ENCODE measurements around the gene FTCD. TPM values are rescaled to one million over a fixed set of nuclear protein-coding genes. Genes with fewer than 3 reads are reported as not detected.

The FTCD gene
- total RNA-seq, 1 experiment from 2014 or later: not detected

- Histone ChIP-seq H3K36me3 (replicated peaks; ENCODE audit: control insufficient read depth, insufficient read depth, low read length) (peaks cover 3% of the 10 kb centered on the region), H3K4me3 (ENCODE audit: insufficient read depth, low read depth, low read length) (no peak overlapping the region), H3K27me3 (ENCODE audit: control insufficient read depth, insufficient read depth, low read length) (no peaks in the 10 kb centered on the region)
- peak; percentile 41 for DNase-seq
These were observed 32.4 kb downstream of the FTCD start for GRCh38 chr21:46122758-46123683.

GRCh38 chr21:46122237-46122671 lies 33.1 kb downstream of the FTCD start:
- peaks cover 3% of the 10 kb centered on the region for H3K36me3 ChIP-seq (replicated peaks; ENCODE audit: control insufficient read depth, insufficient read depth, low read length)
- peak; percentile 46 for DNase-seq
- no peaks in the 10 kb centered on the region for H3K27me3 ChIP-seq (ENCODE audit: control insufficient read depth, insufficient read depth, low read length)
- no peak overlapping the region for H3K4me3 ChIP-seq (ENCODE audit: insufficient read depth, low read depth, low read length)

GRCh38 chr21:46121286-46122221 lies 33.8 kb downstream of the FTCD start:
- H3K36me3 ChIP-seq (replicated peaks; ENCODE audit: control insufficient read depth, insufficient read depth, low read length): peaks cover 4% of the 10 kb centered on the region

DNA sequence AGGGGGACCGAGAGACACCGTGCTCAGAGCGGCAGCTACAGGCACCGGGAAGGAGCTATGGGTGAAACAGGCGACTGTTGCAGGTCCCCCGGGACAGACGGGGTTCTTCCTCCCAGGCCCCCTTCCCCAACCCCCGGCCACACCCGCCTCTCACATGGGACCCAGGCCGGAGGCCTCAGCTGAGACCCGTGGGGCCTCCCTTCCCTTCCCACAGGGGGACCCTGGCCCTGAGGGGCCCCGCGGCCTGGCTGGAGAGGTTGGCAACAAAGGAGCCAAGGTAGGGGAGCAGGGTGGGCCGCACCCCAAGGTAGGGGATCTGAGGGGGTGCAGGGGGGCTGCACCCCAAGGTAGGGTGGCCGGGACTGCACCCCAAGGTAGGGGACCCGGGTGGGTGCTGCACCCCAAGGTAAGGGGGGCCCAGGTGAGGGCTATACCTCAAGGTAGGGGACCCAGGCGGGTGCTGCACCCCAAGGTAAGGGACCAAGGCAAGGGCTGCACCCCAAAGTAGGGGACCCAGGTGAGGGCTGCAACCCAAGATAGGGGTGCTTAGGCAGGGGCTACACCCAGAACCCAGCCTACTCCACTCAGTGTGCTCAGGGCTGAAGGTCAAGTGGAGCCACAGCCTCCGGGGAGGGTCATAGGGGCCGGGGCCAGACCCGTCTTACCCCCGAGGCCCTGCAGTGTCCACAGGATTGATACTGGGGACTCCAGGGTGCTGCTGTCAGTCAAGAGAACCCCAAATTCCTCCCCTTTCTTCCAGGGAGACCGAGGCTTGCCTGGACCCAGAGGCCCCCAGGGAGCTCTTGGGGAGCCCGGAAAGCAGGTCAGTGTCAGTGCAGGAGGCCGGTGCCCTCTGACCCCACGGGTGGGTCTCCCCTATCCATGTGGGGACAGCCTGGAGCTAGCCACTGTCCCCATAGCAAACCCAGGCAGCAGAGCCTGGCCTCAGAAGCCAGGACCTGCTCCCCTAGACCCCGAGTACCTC lies 34.8 kb downstream of the FTCD start:
- peak; percentile 53 for DNase-seq
- no peaks in the 10 kb centered on the region for H3K27me3 ChIP-seq (ENCODE audit: control insufficient read depth, insufficient read depth, low read length)
- no peak overlapping the region for H3K4me3 ChIP-seq (ENCODE audit: insufficient read depth, low read depth, low read length)
- peaks cover 5% of the 10 kb centered on the region for H3K36me3 ChIP-seq (replicated peaks; ENCODE audit: control insufficient read depth, insufficient read depth, low read length)

More at GRCh38 chr21:46121286-46122221, 33.8 kb downstream of the FTCD start:
- H3K4me3 ChIP-seq (ENCODE audit: insufficient read depth, low read depth, low read length): no peak overlapping the region
- H3K27me3 ChIP-seq (ENCODE audit: control insufficient read depth, insufficient read depth, low read length): no peaks in the 10 kb centered on the region
- peak; percentile 50 for DNase-seq

- Histone ChIP-seq H3K36me3 (replicated peaks; ENCODE audit: control insufficient read depth, insufficient read depth, low read length) (peaks cover 6% of the 10 kb centered on the region), H3K27me3 (ENCODE audit: control insufficient read depth, insufficient read depth, low read length) (no peaks in the 10 kb centered on the region), H3K4me3 (ENCODE audit: insufficient read depth, low read depth, low read length) (no peak overlapping the region)
- DNase-seq: peak; percentile 56
These were observed 35.6 kb downstream of the FTCD start for GRCh38 chr21:46119637-46120271.

DNA sequence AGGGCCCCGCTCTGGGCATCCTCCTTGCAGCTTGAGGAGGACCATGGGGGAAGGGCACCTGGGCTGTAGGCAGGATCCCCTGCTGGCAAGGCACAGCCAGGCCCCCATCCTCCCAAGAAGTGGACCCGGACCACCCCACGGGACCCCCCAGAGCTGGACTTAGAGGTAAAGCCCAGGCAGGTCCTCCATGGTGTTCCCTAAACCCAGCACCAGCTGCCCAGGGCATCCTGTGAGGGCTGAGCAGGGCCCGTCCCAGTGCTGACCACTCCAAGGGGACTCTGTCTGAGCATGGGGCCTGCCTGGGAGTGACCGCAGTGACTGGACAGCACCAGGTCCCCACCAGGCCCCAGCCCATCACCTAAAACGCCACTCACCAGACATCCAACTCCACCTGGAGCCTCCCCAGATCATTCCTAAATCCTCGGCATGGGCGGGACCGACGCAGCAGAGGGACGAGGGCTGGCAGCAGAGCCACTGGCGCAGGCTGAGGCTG lies 36.2 kb downstream of the FTCD start:
- no peak for DNase-seq
- Histone ChIP-seq H3K36me3 (replicated peaks; ENCODE audit: control insufficient read depth, insufficient read depth, low read length) (peaks cover 6% of the 10 kb centered on the region), H3K27me3 (ENCODE audit: control insufficient read depth, insufficient read depth, low read length) (no peaks in the 10 kb centered on the region), H3K4me3 (ENCODE audit: insufficient read depth, low read depth, low read length) (no peak overlapping the region)

DNA sequence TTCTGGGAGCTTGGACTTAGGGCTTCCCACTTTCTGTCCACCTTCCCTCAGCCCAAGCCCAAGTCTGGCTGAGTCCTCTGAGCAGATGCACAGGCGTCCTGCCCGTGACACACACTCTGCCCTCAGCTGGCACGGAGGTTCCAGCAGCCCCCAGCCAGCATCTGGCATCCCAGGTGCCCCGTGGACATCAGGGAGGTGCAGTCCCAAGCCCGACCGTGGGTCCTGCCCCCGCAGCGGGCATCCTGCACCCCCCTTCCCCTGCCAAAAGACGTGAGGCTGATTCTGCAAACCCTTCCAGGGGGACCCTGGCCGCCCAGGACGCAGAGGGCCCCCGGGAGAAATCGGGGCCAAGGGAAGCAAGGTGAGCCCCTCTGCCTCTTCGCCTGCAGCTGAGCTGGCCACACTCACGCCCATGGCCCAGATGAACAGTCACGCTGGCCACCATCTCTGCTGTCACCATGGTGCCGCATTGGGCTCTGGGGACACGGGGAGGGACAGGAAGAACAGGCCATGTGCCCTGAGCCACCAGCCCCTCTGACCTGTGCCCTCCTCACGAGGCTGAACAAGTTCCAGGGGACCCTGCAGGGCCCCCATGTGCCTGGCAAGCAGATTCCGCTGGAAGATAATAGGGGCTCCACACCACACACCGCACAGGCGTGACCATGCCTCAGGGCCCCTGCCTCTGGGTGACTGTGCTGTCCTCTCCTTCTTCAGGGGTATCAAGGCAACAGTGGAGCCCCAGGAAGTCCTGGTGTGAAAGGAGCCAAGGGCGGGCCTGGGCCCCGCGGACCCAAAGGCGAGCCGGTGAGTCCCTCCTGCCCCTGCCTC lies 36.8 kb downstream of the FTCD start:
- H3K36me3 ChIP-seq (replicated peaks; ENCODE audit: control insufficient read depth, insufficient read depth, low read length): peaks cover 9% of the 10 kb centered on the region
- H3K27me3 ChIP-seq (ENCODE audit: control insufficient read depth, insufficient read depth, low read length): no peaks in the 10 kb centered on the region
- no peak overlapping the region for H3K4me3 ChIP-seq (ENCODE audit: insufficient read depth, low read depth, low read length)
- peak; percentile 60 for DNase-seq

DNA sequence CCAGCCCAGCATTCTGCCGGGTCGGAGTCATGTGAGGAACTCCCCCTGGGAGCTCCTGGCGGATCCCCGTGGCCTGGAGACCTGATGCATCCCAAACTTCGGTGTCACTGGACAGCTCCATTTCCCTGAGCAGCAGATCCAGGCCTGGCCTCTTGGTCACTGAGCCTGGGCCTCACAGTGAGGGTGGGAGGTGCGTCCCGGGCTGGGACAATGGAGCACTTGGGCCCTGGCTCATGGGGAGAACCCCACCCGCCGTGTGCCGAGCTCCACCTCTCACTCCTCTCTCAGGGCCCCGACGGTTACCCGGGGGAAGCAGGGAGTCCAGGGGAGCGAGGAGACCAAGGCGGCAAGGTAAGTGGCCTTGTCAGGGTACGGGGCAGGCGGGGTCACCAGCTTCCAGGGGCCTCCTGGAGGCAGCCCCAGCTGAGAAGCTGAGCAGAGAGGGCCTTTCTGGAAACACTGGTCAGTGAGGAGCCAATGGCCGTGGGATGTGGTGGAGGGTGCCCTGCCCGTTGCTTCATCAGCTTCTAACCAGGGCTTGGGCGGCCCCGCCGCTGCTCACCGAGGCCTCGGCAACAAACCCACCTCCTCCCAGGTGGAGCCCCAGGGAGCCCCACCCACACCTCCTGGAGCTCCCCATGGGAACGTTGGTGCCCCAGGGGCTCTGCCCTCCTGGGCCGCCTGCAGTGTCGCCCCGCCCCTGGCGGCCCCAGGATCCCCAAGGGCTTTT lies 37.6 kb downstream of the FTCD start:
- H3K36me3 ChIP-seq (replicated peaks; ENCODE audit: control insufficient read depth, insufficient read depth, low read length): peaks cover 13% of the 10 kb centered on the region
- no peaks in the 10 kb centered on the region for H3K27me3 ChIP-seq (ENCODE audit: control insufficient read depth, insufficient read depth, low read length)
- H3K4me3 ChIP-seq (ENCODE audit: insufficient read depth, low read depth, low read length): no peak overlapping the region
- DNase-seq: no peak

DNA sequence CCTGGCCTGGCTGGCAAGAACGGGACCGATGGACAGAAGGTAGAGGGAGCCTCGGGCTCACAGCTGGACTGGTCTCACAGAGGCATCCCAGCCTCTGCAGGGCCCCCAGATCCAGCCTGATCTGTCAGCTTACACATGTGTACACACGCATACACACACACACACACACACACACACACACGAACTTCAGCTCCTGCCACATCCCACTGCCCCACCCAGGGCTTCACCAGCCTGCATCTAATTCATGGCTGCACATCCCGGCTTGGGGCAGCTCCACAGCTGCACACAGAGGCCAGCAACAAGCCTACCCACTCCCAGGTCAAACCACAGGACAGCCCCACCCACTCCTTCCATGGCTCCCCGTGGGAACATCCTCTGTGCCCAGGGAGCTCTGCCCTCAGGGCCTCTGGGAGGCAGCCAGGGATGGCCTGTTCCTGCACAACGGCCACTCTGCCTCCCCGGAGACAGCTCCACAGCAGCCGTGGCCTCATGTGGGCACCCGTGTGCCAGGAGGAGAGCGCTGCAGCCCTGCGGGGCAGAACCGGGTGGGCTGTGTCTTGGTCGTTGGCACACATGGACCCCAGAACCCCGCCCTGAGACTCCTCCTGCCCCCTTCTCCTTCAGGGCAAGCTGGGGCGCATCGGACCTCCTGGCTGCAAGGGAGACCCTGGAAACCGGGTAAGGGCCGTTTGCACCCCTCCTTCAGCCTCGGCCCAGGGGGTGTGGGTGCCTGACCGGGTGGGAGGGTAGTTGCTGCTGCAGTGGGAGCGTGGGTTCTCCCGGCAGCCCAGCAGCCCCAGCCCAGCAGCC lies 38.4 kb downstream of the FTCD start:
- peak; percentile 60 for DNase-seq
- Histone ChIP-seq H3K36me3 (replicated peaks; ENCODE audit: control insufficient read depth, insufficient read depth, low read length) (peaks cover 13% of the 10 kb centered on the region), H3K27me3 (ENCODE audit: control insufficient read depth, insufficient read depth, low read length) (no peaks in the 10 kb centered on the region), H3K4me3 (ENCODE audit: insufficient read depth, low read depth, low read length) (no peak overlapping the region)

- Histone ChIP-seq H3K27me3 (ENCODE audit: control insufficient read depth, insufficient read depth, low read length) (no peaks in the 10 kb centered on the region), H3K36me3 (replicated peaks; ENCODE audit: control insufficient read depth, insufficient read depth, low read length) (peaks cover 13% of the 10 kb centered on the region), H3K4me3 (ENCODE audit: insufficient read depth, low read depth, low read length) (no peak overlapping the region)
- DNase-seq: peak; percentile 57
These were observed 39.1 kb downstream of the FTCD start for GRCh38 chr21:46116189-46116775.

GRCh38 chr21:46115441-46116188 lies 39.8 kb downstream of the FTCD start:
- H3K4me3 ChIP-seq (ENCODE audit: insufficient read depth, low read depth, low read length): no peak overlapping the region
- no peak for DNase-seq
- peaks cover 13% of the 10 kb centered on the region for H3K36me3 ChIP-seq (replicated peaks; ENCODE audit: control insufficient read depth, insufficient read depth, low read length)
- no peaks in the 10 kb centered on the region for H3K27me3 ChIP-seq (ENCODE audit: control insufficient read depth, insufficient read depth, low read length)

Data from H7 (cell line).